GF-D8 (cell line): Measurements from ENCODE around the gene MAPT.
"Not testable (repeated sequence)": the region's sequence is repeated elsewhere in the genome, so short reads cannot be mapped to it uniquely, and the experiment has no call there.

ENCODE experiments used
- DNase-seq: peaks from one replicate; lab custom pipeline; 2025; lab: John Stamatoyannopoulos, UW

The MAPT gene

GRCh38 chr17:45952814-45953320 is 58.5 kb downstream of the MAPT start:
- DNase-seq: no peak

GRCh38 chr17:45953561-45953960 is 59.2 kb downstream of the MAPT start:
- DNase-seq: no peak

GRCh38 chr17:45954914-45955313 is 60.6 kb downstream of the MAPT start:
- no peak for DNase-seq

- no peak for DNase-seq
These were observed 61.0 kb downstream of the MAPT start for GRCh38 chr17:45955326-45955725.

- DNase-seq: no peak
These were observed 61.7 kb downstream of the MAPT start for GRCh38 chr17:45956090-45956489.

- not testable (repeated sequence) for DNase-seq
These were observed 62.4 kb downstream of the MAPT start for GRCh38 chr17:45956746-45957145.

GRCh38 chr17:45958307-45958706 is 64.0 kb downstream of the MAPT start:
- no peak for DNase-seq

- DNase-seq: no peak
These were observed 64.8 kb downstream of the MAPT start for GRCh38 chr17:45958994-45959665.

- no peak for DNase-seq
These were observed 66.0 kb downstream of the MAPT start for GRCh38 chr17:45960311-45960710.

GRCh38 chr17:45961206-45961605 is 66.9 kb downstream of the MAPT start:
- DNase-seq: no peak

- DNase-seq: no peak
These were observed 68.0 kb downstream of the MAPT start for GRCh38 chr17:45962221-45962972.

- DNase-seq: no peak
These were observed 68.9 kb downstream of the MAPT start for GRCh38 chr17:45963283-45963682.

- no peak for DNase-seq
These were observed 69.5 kb downstream of the MAPT start for GRCh38 chr17:45963889-45964288.

- no peak for DNase-seq
These were observed 70.3 kb downstream of the MAPT start for GRCh38 chr17:45964634-45965033.

- no peak for DNase-seq
These were observed 71.5 kb downstream of the MAPT start for GRCh38 chr17:45965812-45966211.

- no peak for DNase-seq
These were observed 72.4 kb downstream of the MAPT start for GRCh38 chr17:45966606-45967280.

- no peak for DNase-seq
These were observed 73.0 kb downstream of the MAPT start for GRCh38 chr17:45967378-45967777.

GRCh38 chr17:45968732-45969131 is 74.4 kb downstream of the MAPT start:
- DNase-seq: no peak

GRCh38 chr17:45969726-45970125 is 75.4 kb downstream of the MAPT start:
- no peak for DNase-seq

- no peak for DNase-seq
These were observed 76.3 kb downstream of the MAPT start for GRCh38 chr17:45970659-45971058.

GRCh38 chr17:45971698-45972141 is 77.4 kb downstream of the MAPT start:
- no peak for DNase-seq

- DNase-seq: no peak
These were observed 78.2 kb downstream of the MAPT start for GRCh38 chr17:45972531-45972930.
